DND-41 (cell line): ENCODE results near the gene PHC2.

Experiments
- ATAC-seq: fragments of 200-7000 bp; cut with Tn5 transposase; 3 replicates; pipeline ENCODE4 v1.9.1; 2021; ENCODE audit warnings: low read depth; ENCODE audit not compliant: insufficient read depth
- DNase-seq: peaks from one replicate; pipeline ENCODE4 v3.0.0-alpha.2; 2020
- H2AFZ ChIP-seq: 2 replicates; pipeline ENCODE4 v1.6.0; 2012; ENCODE audit warnings: low read depth, low read length
- H3K27ac ChIP-seq: 2 replicates; pipeline ENCODE4 v1.5.1; 2012; ENCODE audit warnings: low read length, inconsistent platforms
- H3K27me3 ChIP-seq: fragments of 200-600 bp; sonication (generic); 2 replicates; pipeline ENCODE4 v1.6.0; 2012; ENCODE audit warnings: low read length, mild to moderate bottlenecking, inconsistent platforms; ENCODE audit not compliant: insufficient read depth, poor library complexity
- H3K36me3 ChIP-seq: 2 replicates; pipeline ENCODE4 v1.5.1; 2012; ENCODE audit warnings: low read length, inconsistent platforms; ENCODE audit not compliant: insufficient read depth
- H3K4me1 ChIP-seq: 2 replicates; pipeline ENCODE4 v1.5.1; 2012; ENCODE audit warnings: mild to moderate bottlenecking, low read length; ENCODE audit not compliant: insufficient read depth
- H3K4me2 ChIP-seq: 2 replicates; pipeline ENCODE4 v1.6.0; 2012; ENCODE audit warnings: mild to moderate bottlenecking, moderate library complexity, low read length, inconsistent platforms; ENCODE audit not compliant: insufficient read depth
- H3K4me3 ChIP-seq, 2 experiments: fragments of 200-600 bp in 1 of 2; shearing (Covaris generic) in 1 of 2; 2 replicates each; pipeline ENCODE4 v1.5.1; 2012 to 2016; ENCODE audit warnings: inconsistent platforms in 2 of 2, low read length in 2 of 2, mild to moderate bottlenecking in 2 of 2, low read depth in 1 of 2, moderate library complexity in 1 of 2
- H3K79me2 ChIP-seq: 2 replicates; pipeline ENCODE4 v1.6.0; 2012; ENCODE audit warnings: low read length, inconsistent platforms; ENCODE audit not compliant: insufficient read depth
- H3K9ac ChIP-seq: 2 replicates; pipeline ENCODE4 v1.6.0; 2012; ENCODE audit warnings: low read depth, mild to moderate bottlenecking, inconsistent platforms, low read length, moderate library complexity
- H3K9me3 ChIP-seq: 2 replicates; pipeline ENCODE4 v1.5.1; 2012; ENCODE audit warnings: low read length, moderate library complexity, mild to moderate bottlenecking, inconsistent platforms; ENCODE audit not compliant: insufficient read depth, severe bottlenecking
- H4K20me1 ChIP-seq: 2 replicates; pipeline ENCODE4 v1.6.0; 2012; ENCODE audit warnings: low read length; ENCODE audit not compliant: insufficient read depth
- CTCF ChIP-seq: IDR thresholded peaks from 2 replicates; pipeline ENCODE4 v1.5.1; 2012; ENCODE audit warnings: borderline replicate concordance, low read length, moderate library complexity, mild to moderate bottlenecking; ENCODE audit not compliant: poor library complexity, severe bottlenecking; ENCODE audit errors: extremely low read depth
- EZH2 ChIP-seq: IDR thresholded peaks from 3 replicates; pipeline ENCODE4 v1.6.1; 2012; ENCODE audit warnings: borderline replicate concordance, low read depth, mild to moderate bottlenecking, moderate library complexity, low read length, inconsistent platforms; ENCODE audit not compliant: severe bottlenecking

The PHC2 gene

GRCh38 chr1:33400153-33400911 is 30.6 kb downstream of the PHC2 start:
- no peaks in the 10 kb centered on the region for H3K36me3 ChIP-seq
- ATAC-seq (no peak), DNase-seq (no peak)
- no peaks in the 10 kb centered on the region for H3K4me1 ChIP-seq
- H3K79me2 ChIP-seq = no peaks in the 10 kb centered on the region
- no peak overlapping the region for H2AFZ ChIP-seq
- no peaks in the 10 kb centered on the region for H3K9me3 ChIP-seq
- H3K9ac ChIP-seq = no peak overlapping the region
- TF ChIP-seq EZH2 = no peak
- H4K20me1 ChIP-seq = no peaks in the 10 kb centered on the region
- no peak overlapping the region for H3K4me2 ChIP-seq
- no peak overlapping the region for H3K27ac ChIP-seq
- H3K27me3 ChIP-seq = peaks cover 15% of the 10 kb centered on the region
- no peak overlapping the region for H3K4me3 ChIP-seq

- H4K20me1 ChIP-seq = no peaks in the 10 kb centered on the region
- no peaks in the 10 kb centered on the region for H3K9me3 ChIP-seq
- H3K36me3 ChIP-seq = no peaks in the 10 kb centered on the region
- DNase-seq (no peak), ATAC-seq (no peak)
- H3K79me2 ChIP-seq = no peaks in the 10 kb centered on the region
- no peak overlapping the region for H2AFZ ChIP-seq
- H3K4me1 ChIP-seq = no peaks in the 10 kb centered on the region
- TF ChIP-seq CTCF (no peak), EZH2 (no peak)
- no peak overlapping the region for H3K4me2 ChIP-seq
- H3K27me3 ChIP-seq = peaks cover 12% of the 10 kb centered on the region
- H3K4me3 ChIP-seq = no peak overlapping the region
- no peak overlapping the region for H3K27ac ChIP-seq
- no peak overlapping the region for H3K9ac ChIP-seq
These were observed 31.5 kb downstream of the PHC2 start for GRCh38 chr1:33399375-33399774.

- Histone ChIP-seq H3K9me3 (no peaks in the 10 kb centered on the region), H2AFZ (no peak overlapping the region), H3K27ac (no peak overlapping the region), H3K79me2 (no peaks in the 10 kb centered on the region), H3K4me1 (no peaks in the 10 kb centered on the region), H3K9ac (no peak overlapping the region), H3K4me2 (no peak overlapping the region), H3K27me3 (peaks cover 12% of the 10 kb centered on the region), H3K36me3 (no peaks in the 10 kb centered on the region), H4K20me1 (no peaks in the 10 kb centered on the region), H3K4me3 (no peak overlapping the region)
- ATAC-seq (no peak), DNase-seq (no peak)
- TF ChIP-seq CTCF = no peak
- TF ChIP-seq EZH2 = no peak
These were observed 32.9 kb downstream of the PHC2 start for GRCh38 chr1:33397994-33398393.

- DNase-seq = no peak
- Histone ChIP-seq H2AFZ (no peak overlapping the region), H4K20me1 (no peaks in the 10 kb centered on the region), H3K27ac (no peak overlapping the region), H3K9ac (no peak overlapping the region), H3K36me3 (no peaks in the 10 kb centered on the region), H3K27me3 (peaks cover 12% of the 10 kb centered on the region), H3K79me2 (no peaks in the 10 kb centered on the region), H3K4me1 (no peaks in the 10 kb centered on the region), H3K4me2 (no peak overlapping the region), H3K4me3 (no peak overlapping the region), H3K9me3 (no peaks in the 10 kb centered on the region)
- no peak for ATAC-seq
- TF ChIP-seq CTCF = no peak
- no peak for TF ChIP-seq EZH2
These were observed 33.8 kb downstream of the PHC2 start for GRCh38 chr1:33397125-33397506.
